Measurements from ENCODE around the gene TAF1B. TPM values are rescaled to one million over a fixed set of nuclear protein-coding genes. Genes with fewer than 3 reads are reported as not detected.

TAF1B gene
- total and polyA plus RNA-seq, 7 donors: 2.7 to 7.6 (median 5.7) TPM

DNA sequence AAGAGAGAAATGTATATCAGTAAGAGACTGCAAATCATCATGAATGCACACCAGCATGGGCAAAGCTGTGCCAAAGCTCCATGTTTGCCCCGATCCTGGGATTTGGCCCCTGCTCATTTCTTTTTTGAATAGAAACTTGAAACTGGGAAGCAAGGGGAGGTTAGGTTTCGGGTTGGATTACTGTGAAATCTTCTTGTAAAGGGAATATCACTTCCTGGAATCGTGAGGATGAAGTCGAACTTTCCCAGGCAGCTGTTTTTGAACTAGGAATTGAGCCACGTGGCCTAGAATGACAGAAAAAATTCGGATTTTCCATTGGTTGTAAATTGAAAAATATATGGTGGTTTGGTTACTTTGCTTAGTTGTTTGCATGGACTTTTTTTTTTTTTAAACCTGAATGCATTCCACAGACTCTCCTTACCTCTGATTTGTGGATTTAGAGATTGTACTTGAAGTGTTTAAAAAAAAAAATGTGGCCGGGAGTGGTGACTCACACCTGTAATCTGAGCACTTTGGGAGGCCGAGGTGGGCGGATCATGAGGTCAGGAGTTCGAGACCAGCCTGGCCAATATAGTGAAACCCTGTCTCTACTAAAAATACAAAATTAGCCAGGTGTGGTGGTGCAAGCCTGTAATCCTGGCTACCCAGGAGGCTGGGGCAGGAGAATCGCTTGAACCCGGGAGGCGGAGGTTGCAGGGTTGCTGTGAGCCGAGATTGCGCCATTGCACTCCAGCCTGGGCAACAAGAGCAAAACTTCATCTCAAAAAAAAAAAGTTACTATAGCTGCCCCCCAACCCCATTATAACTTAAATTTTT lies 140.3 kb downstream of the TAF1B start:
- H3K4me3 ChIP-seq: no peak overlapping the region
- TF ChIP-seq, protein P1, sequence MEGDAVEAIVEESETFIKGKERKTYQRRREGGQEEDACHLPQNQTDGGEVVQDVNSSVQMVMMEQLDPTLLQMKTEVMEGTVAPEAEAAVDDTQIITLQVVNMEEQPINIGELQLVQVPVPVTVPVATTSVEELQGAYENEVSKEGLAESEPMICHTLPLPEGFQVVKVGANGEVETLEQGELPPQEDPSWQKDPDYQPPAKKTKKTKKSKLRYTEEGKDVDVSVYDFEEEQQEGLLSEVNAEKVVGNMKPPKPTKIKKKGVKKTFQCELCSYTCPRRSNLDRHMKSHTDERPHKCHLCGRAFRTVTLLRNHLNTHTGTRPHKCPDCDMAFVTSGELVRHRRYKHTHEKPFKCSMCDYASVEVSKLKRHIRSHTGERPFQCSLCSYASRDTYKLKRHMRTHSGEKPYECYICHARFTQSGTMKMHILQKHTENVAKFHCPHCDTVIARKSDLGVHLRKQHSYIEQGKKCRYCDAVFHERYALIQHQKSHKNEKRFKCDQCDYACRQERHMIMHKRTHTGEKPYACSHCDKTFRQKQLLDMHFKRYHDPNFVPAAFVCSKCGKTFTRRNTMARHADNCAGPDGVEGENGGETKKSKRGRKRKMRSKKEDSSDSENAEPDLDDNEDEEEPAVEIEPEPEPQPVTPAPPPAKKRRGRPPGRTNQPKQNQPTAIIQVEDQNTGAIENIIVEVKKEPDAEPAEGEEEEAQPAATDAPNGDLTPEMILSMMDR (IDR thresholded peaks at IDR 0.05): no peak
- peaks cover 19% of the 10 kb centered on the region for H3K4me1 ChIP-seq
- peaks cover 0 to 3% of the 10 kb centered on the region in 2 donors for H3K36me3 ChIP-seq (ENCODE audit: insufficient read depth in 1 of 2, low read depth in 1 of 2)
- intact Hi-C loops (cut with DNase I): loop anchor here (2.0 to 10.0 kb wide), 2 partner anchors 65 to 451 kb away; no protein-coding TSS in a partner anchor
- 40 to 59% (median 49%) methylated on average over 15 of the region's 15 CpGs for WGBS, 3 donors
- no peak for DNase-seq
- H3K27ac ChIP-seq: no peak overlapping the region
- no peaks in the 10 kb centered on the region for H3K27me3 ChIP-seq (ENCODE audit: insufficient read depth in 3 of 3, low read length in 2 of 3)
- ATAC-seq: peak in 2 of 4 donors; percentile 13 to 29
- no peaks in the 10 kb centered on the region for H3K9me3 ChIP-seq

Other genes with a start within 250 kb of the TAF1B start
- 10 to 100 TPM; 53.5 to 65.9 (median 59.1) TPM for gene YWHAQ, start 212.5 kb upstream of the TAF1B start, total RNA-seq
- 10 to 100 TPM; 41.5 to 74.7 (median 57.3) TPM for gene YWHAQ, start 212.5 kb upstream of the TAF1B start, polyA plus RNA-seq
- gene GRHL1, start 108.2 kb downstream of the TAF1B start, total RNA-seq: 1 to 10 TPM in 2 of 4 donors, under 1 TPM in 2; 0.53 to 1.2 (median 1.1) TPM
- gene GRHL1, start 108.2 kb downstream of the TAF1B start, polyA plus RNA-seq: under 1 TPM; 0.38 to 0.63 (median 0.52) TPM
- 10 to 100 TPM; 10.6 to 27.0 (median 17.3) TPM for gene KLF11, start 200.1 kb downstream of the TAF1B start, total RNA-seq
- gene KLF11, start 200.1 kb downstream of the TAF1B start, polyA plus RNA-seq: 10 to 100 TPM in 1 of 3 donors, 1 to 10 TPM in 2; 7.0 to 11.8 (median 9.6) TPM
- under 1 TPM; 0.13 to 0.58 (median 0.16) TPM for gene CYS1, start 236.9 kb downstream of the TAF1B start, total RNA-seq
- under 1 TPM; 0.06 to 0.10 (median 0.07) TPM for gene CYS1, start 236.9 kb downstream of the TAF1B start, polyA plus RNA-seq